ENCODE results near the gene TLE3.

TLE3 gene

GRCh38 chr15:70087708-70088352 lies 9.9 kb downstream of the TLE3 start:
- in situ Hi-C loops (cut with MboI; ENCODE audit: low pct_unique_long_range_greater_than_20kb, low sequenced_read_pairs, unreplicated experiment), result loop anchor here (25.0 kb wide), 1 partner anchor 351 kb away; no protein-coding TSS in a partner anchor
- DNase-seq (ENCODE audit: low spot score), result no peak
- no peak for TF ChIP-seq CTCF (IDR thresholded peaks at IDR 0.05; ENCODE audit: extremely low read depth, insufficient read depth, missing control alignments)

- in situ Hi-C loops (cut with MboI; ENCODE audit: low pct_unique_long_range_greater_than_20kb, low sequenced_read_pairs, unreplicated experiment), result loop anchor here (25.0 kb wide), 1 partner anchor 349 kb away; no protein-coding TSS in a partner anchor
- no peak for DNase-seq (ENCODE audit: low spot score)
- TF ChIP-seq CTCF (IDR thresholded peaks at IDR 0.05; ENCODE audit: extremely low read depth, insufficient read depth, missing control alignments), result no peak
Observed at GRCh38 chr15:70086636-70087035, 11.1 kb downstream of the TLE3 start.

- TF ChIP-seq CTCF (IDR thresholded peaks at IDR 0.05; ENCODE audit: extremely low read depth, insufficient read depth, missing control alignments), result no peak
- DNase-seq (ENCODE audit: low spot score), result no peak
Observed at GRCh38 chr15:70084461-70084860, 13.3 kb downstream of the TLE3 start.

GRCh38 chr15:70083946-70084345 lies 13.8 kb downstream of the TLE3 start:
- peak; percentile 62 for DNase-seq (ENCODE audit: low spot score)
- in situ Hi-C loops (cut with MboI; ENCODE audit: low pct_unique_long_range_greater_than_20kb, low sequenced_read_pairs, unreplicated experiment), result loop anchor here (25.0 kb wide), 1 partner anchor 347 kb away; no protein-coding TSS in a partner anchor
- TF ChIP-seq CTCF (IDR thresholded peaks at IDR 0.05; ENCODE audit: extremely low read depth, insufficient read depth, missing control alignments), result no peak

More at GRCh38 chr15:70084461-70084860, 13.3 kb downstream of the TLE3 start:
- in situ Hi-C loops (cut with MboI; ENCODE audit: low pct_unique_long_range_greater_than_20kb, low sequenced_read_pairs, unreplicated experiment), result loop anchor here (25.0 kb wide), 1 partner anchor 347 kb away; no protein-coding TSS in a partner anchor

GRCh38 chr15:70083418-70083817 lies 14.3 kb downstream of the TLE3 start:
- in situ Hi-C loops (cut with MboI; ENCODE audit: low pct_unique_long_range_greater_than_20kb, low sequenced_read_pairs, unreplicated experiment), result loop anchor here (25.0 kb wide), 1 partner anchor 346 kb away; no protein-coding TSS in a partner anchor
- TF ChIP-seq CTCF (IDR thresholded peaks at IDR 0.05; ENCODE audit: extremely low read depth, insufficient read depth, missing control alignments), result no peak
- DNase-seq (ENCODE audit: low spot score), result no peak

GRCh38 chr15:70082281-70082900 lies 15.3 kb downstream of the TLE3 start:
- TF ChIP-seq CTCF (IDR thresholded peaks at IDR 0.05; ENCODE audit: extremely low read depth, insufficient read depth, missing control alignments), result no peak
- no peak for DNase-seq (ENCODE audit: low spot score)
- in situ Hi-C loops (cut with MboI; ENCODE audit: low pct_unique_long_range_greater_than_20kb, low sequenced_read_pairs, unreplicated experiment), result loop anchor here (25.0 kb wide), 1 partner anchor 345 kb away; no protein-coding TSS in a partner anchor
